ENCODE measurements around the gene ZNF484.
"Not testable (repeated sequence)": the region's sequence is repeated elsewhere in the genome, so short reads cannot be mapped to it uniquely, and the experiment has no call there.

ZNF484 gene

GRCh38 chr9:92877531-92878430, at the start of gene ZNF484:
Gene ZNF484, minus strand, starts transcription at chr9:92878038. Its CDS starts 3,009 bp downstream, at chr9:92875029.
- peak; percentile 81 for DNase-seq

GRCh38 chr9:92920437-92920836, 42.6 kb upstream of the ZNF484 start:
- DNase-seq: no peak

GRCh38 chr9:92917176-92917800, 39.5 kb upstream of the ZNF484 start:
- DNase-seq: no peak

GRCh38 chr9:92911511-92912475, 34.0 kb upstream of the ZNF484 start:
- no peak for DNase-seq

GRCh38 chr9:92905137-92905536, 27.3 kb upstream of the ZNF484 start:
- DNase-seq: not testable (repeated sequence)

- no peak for DNase-seq
Observed at GRCh38 chr9:92897323-92897722, 19.5 kb upstream of the ZNF484 start.

- DNase-seq: no peak
Observed at GRCh38 chr9:92895812-92896436, 18.1 kb upstream of the ZNF484 start.

GRCh38 chr9:92894711-92895362, 17.0 kb upstream of the ZNF484 start:
- no peak for DNase-seq

- not testable (repeated sequence) for DNase-seq
Observed at GRCh38 chr9:92893916-92894610, 16.2 kb upstream of the ZNF484 start.

GRCh38 chr9:92892276-92892675, 14.4 kb upstream of the ZNF484 start:
- DNase-seq: not testable (repeated sequence)

- DNase-seq: no peak
Observed at GRCh38 chr9:92890761-92891160, 12.9 kb upstream of the ZNF484 start.

- peak; percentile 25 for DNase-seq
Observed at GRCh38 chr9:92887880-92888338, 10.1 kb upstream of the ZNF484 start.

- peak; percentile 59 for DNase-seq
Observed at GRCh38 chr9:92886846-92887610, 9.2 kb upstream of the ZNF484 start.

GRCh38 chr9:92883666-92884405, 6.0 kb upstream of the ZNF484 start:
- DNase-seq: not testable (repeated sequence)

- peak; percentile 11 for DNase-seq
Observed at GRCh38 chr9:92882276-92882675, 4.4 kb upstream of the ZNF484 start.

- DNase-seq: no peak
Observed at GRCh38 chr9:92875373-92875772, 2.5 kb downstream of the ZNF484 start.

GRCh38 chr9:92870289-92870688, 7.5 kb downstream of the ZNF484 start:
- no peak for DNase-seq

GRCh38 chr9:92866600-92866999, 11.2 kb downstream of the ZNF484 start:
- DNase-seq: not testable (repeated sequence)

- DNase-seq: no peak
Observed at GRCh38 chr9:92864152-92864551, 13.7 kb downstream of the ZNF484 start.

GRCh38 chr9:92860867-92861266, 17.0 kb downstream of the ZNF484 start:
- DNase-seq: no peak

Measured in DMS79 treated with DMSO at 0.1 percent for 48 hours (cell line).